ENCODE results near the gene ARF1. TPM values are rescaled to one million over a fixed set of nuclear protein-coding genes. Genes with fewer than 3 reads are reported as not detected.

The ARF1 gene
- total RNA-seq, 1 donor, result 231 TPM

- peaks cover 100% of the 10 kb centered on the region for H3K79me2 ChIP-seq (ENCODE audit: insufficient read depth, low read length)
- H2AFZ ChIP-seq (ENCODE audit: low read length), result no peak overlapping the region
- H3K4me2 ChIP-seq (ENCODE audit: insufficient read depth, low read length), result no peak overlapping the region
- no peaks in the 10 kb centered on the region for H3K27me3 ChIP-seq (ENCODE audit: insufficient read depth, low read length)
- TF ChIP-seq, protein P1, sequence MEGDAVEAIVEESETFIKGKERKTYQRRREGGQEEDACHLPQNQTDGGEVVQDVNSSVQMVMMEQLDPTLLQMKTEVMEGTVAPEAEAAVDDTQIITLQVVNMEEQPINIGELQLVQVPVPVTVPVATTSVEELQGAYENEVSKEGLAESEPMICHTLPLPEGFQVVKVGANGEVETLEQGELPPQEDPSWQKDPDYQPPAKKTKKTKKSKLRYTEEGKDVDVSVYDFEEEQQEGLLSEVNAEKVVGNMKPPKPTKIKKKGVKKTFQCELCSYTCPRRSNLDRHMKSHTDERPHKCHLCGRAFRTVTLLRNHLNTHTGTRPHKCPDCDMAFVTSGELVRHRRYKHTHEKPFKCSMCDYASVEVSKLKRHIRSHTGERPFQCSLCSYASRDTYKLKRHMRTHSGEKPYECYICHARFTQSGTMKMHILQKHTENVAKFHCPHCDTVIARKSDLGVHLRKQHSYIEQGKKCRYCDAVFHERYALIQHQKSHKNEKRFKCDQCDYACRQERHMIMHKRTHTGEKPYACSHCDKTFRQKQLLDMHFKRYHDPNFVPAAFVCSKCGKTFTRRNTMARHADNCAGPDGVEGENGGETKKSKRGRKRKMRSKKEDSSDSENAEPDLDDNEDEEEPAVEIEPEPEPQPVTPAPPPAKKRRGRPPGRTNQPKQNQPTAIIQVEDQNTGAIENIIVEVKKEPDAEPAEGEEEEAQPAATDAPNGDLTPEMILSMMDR (IDR thresholded peaks at IDR 0.05; ENCODE audit: extremely low read depth, low read depth, low read length), result no peak
- no peak overlapping the region for H3K27ac ChIP-seq (ENCODE audit: low read depth, low read length)
- H4K20me1 ChIP-seq (ENCODE audit: insufficient read depth, low read length), result peaks cover 100% of the 10 kb centered on the region
- no peaks in the 10 kb centered on the region for H3K9me3 ChIP-seq (ENCODE audit: low read depth, low read length)
- H3K36me3 ChIP-seq (ENCODE audit: insufficient read depth, low read length), result peaks cover 55% of the 10 kb centered on the region
- DNase-seq (ENCODE audit: insufficient read length, low spot score, missing footprints), result no peak
- H3K4me3 ChIP-seq (ENCODE audit: insufficient read depth, low read length), result no peak overlapping the region
- H3K4me1 ChIP-seq (ENCODE audit: insufficient read depth, low read length), result peaks cover 54% of the 10 kb centered on the region
Measured at GRCh38 chr1:228091084-228091483, 8.6 kb downstream of the ARF1 start.

- H3K4me3 ChIP-seq (ENCODE audit: insufficient read depth, low read length), result no peak overlapping the region
- H4K20me1 ChIP-seq (ENCODE audit: insufficient read depth, low read length), result peaks cover 100% of the 10 kb centered on the region
- H3K27ac ChIP-seq (ENCODE audit: low read depth, low read length), result peak overlapping the region; percentile 0
- no peak for DNase-seq (ENCODE audit: insufficient read length, low spot score, missing footprints)
- H2AFZ ChIP-seq (ENCODE audit: low read length), result no peak overlapping the region
- TF ChIP-seq, protein P1 (IDR thresholded peaks at IDR 0.05; ENCODE audit: extremely low read depth, low read depth, low read length), result no peak
- peaks cover 42% of the 10 kb centered on the region for H3K4me1 ChIP-seq (ENCODE audit: insufficient read depth, low read length)
- no peaks in the 10 kb centered on the region for H3K9me3 ChIP-seq (ENCODE audit: low read depth, low read length)
- H3K79me2 ChIP-seq (ENCODE audit: insufficient read depth, low read length), result peaks cover 100% of the 10 kb centered on the region
- no peaks in the 10 kb centered on the region for H3K27me3 ChIP-seq (ENCODE audit: insufficient read depth, low read length)
- H3K4me2 ChIP-seq (ENCODE audit: insufficient read depth, low read length), result no peak overlapping the region
- peaks cover 66% of the 10 kb centered on the region for H3K36me3 ChIP-seq (ENCODE audit: insufficient read depth, low read length)
Measured at GRCh38 chr1:228092342-228093049, 10.0 kb downstream of the ARF1 start.

- Histone ChIP-seq H3K27ac (ENCODE audit: low read depth, low read length) (no peak overlapping the region), H4K20me1 (ENCODE audit: insufficient read depth, low read length) (peaks cover 100% of the 10 kb centered on the region), H2AFZ (ENCODE audit: low read length) (no peak overlapping the region), H3K79me2 (ENCODE audit: insufficient read depth, low read length) (peaks cover 100% of the 10 kb centered on the region), H3K4me1 (ENCODE audit: insufficient read depth, low read length) (peaks cover 35% of the 10 kb centered on the region), H3K4me3 (ENCODE audit: insufficient read depth, low read length) (no peak overlapping the region), H3K36me3 (ENCODE audit: insufficient read depth, low read length) (peaks cover 71% of the 10 kb centered on the region), H3K4me2 (ENCODE audit: insufficient read depth, low read length) (no peak overlapping the region), H3K9me3 (ENCODE audit: low read depth, low read length) (no peaks in the 10 kb centered on the region), H3K27me3 (ENCODE audit: insufficient read depth, low read length) (no peaks in the 10 kb centered on the region)
- TF ChIP-seq, protein P1 (IDR thresholded peaks at IDR 0.05; ENCODE audit: extremely low read depth, low read depth, low read length), result no peak
- peak; percentile 83 for DNase-seq (ENCODE audit: insufficient read length, low spot score, missing footprints)
Measured at GRCh38 chr1:228093050-228093906, 10.8 kb downstream of the ARF1 start.
